ENCODE measurements around the gene KCNJ10.

Gene KCNJ10

GRCh38 chr1:160098852-160099561 lies 29.0 kb upstream of the KCNJ10 start:
- peak; percentile 80 for DNase-seq (ENCODE audit: low spot score)

DNA sequence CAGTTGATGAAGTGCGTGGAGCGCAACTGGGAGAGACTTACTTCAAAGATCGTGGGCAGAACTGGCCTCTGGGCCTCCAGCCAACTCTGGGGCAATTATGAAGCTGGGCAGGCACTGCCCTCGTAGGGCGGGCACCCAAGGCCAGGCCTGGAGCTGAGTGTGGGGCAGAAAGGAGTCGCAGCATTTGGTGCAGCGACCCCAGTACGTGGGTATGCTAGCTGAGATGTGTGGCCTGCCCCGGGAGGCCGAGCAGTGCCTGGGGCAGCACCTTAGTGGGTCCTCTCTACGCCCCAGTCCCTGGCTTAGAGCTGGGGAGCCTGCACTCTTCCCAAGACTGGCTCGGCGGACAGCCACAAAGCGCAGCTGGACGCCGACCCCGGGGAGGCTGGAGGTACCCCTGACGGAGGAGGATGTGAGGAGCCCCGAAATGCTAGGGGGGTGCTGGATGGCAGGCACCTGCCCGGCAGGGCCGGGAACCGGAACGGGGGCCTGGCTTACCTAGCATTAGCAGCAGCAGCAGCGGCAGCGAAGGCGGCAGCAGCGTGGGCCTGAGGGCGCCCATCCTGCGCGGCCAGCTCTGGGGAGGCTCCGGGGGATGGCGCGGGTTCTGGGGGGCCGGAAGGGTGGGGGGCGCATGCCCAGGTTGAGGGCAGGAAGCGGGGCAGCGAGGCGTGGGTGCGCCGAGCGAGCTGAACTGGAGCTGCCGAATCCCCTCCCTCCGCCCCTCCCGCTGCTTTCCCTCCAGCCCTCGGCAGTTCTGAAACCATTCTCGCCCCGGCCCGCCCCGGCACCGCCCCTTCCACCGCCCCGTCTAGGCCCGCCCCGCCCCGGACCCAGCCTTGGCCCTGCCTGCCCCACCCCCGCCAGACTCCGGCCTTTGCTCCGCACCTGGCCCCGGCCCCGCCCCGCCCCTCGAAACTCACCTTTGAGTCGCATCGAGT lies 28.2 kb upstream of the KCNJ10 start, which contains the start of gene IGSF8:
TSS of gene IGSF8 (minus strand) at position 709 of the 941 bp plus-strand sequence. CDS start at position 562, 147 bp downstream.
- DNase-seq (ENCODE audit: low spot score), result peak; percentile 59

- no peak for DNase-seq (ENCODE audit: low spot score)
Measured at GRCh38 chr1:160097151-160097910, 27.4 kb upstream of the KCNJ10 start.

DNA sequence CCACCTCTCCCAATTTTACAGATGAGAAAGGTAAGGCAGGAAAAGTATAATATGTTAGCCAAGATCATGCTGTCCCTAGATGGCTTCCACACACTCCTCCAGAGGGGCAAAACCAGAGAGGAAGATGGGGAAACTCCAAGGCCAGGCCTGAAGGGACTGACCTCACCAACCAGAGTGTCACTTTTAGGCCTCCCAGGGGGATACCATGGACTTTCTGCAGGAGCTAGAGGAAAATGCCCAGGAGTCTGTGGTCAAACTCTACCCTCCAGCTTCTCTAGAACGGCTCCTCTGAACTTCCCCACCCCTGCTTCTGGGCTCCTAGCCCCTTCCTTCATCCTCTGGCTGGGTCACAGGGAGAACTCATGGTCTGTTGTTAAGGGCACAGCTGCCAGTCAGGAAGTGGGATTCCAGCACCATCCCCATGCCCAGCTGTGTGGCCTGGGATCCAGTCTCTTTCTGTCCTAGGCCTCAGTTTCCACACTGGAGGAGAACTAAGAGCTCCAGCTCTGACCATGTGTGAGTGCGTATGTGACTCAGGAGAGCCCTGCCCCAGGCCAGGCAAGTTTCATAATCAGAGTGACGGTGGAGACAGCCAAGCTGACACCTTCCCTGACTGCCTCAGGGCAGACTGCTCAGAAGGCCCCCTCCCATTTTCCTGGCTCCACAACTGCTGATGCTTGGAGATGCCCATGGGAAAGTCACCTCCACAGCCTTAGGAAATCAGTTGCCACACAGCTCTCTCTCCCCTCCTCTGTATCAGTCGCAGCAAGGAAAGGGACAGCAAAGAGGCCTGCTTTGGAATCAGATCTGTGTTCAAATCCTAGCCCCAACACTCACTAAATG lies 26.5 kb upstream of the KCNJ10 start:
- no peak for DNase-seq (ENCODE audit: low spot score)

GRCh38 chr1:160095382-160096105 lies 25.6 kb upstream of the KCNJ10 start:
- DNase-seq (ENCODE audit: low spot score), result no peak

DNA sequence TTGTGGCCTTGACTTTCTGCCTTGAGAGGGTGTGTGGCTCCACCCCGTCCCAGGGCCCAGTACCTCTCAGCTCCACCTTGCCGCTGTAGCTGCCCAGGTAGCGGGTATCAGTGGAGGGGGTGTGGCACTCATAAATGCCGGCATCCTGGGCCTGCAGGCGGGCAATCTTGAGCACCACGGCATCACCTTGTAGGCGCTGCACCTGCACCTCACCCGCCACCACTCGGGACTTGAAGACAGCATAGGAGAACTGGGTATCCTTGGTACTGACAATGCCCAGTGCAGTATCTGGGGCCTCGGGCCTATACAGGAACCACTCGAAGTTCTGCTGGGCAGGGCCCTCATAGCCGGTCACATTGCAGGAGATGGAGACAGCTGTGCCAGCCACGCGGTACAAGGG lies 24.8 kb upstream of the KCNJ10 start:
- no peak for DNase-seq (ENCODE audit: low spot score)

DNA sequence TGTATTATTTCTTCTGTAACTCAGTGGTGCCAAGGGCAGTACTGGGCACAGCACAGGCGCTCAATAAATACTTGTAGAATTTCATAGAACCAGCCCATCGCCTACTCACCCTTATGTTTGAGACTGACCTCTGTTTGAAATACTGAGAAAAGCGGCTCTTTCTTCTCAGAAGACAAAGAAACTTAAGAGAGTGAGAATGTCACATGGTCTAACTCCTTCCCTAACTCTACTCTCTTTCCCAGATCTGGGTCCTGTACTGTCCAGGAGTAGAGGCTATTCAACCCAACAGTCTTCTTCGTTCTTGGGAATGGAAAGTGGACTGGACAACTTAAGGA lies 24.3 kb upstream of the KCNJ10 start:
- no peak for DNase-seq (ENCODE audit: low spot score)

DNA sequence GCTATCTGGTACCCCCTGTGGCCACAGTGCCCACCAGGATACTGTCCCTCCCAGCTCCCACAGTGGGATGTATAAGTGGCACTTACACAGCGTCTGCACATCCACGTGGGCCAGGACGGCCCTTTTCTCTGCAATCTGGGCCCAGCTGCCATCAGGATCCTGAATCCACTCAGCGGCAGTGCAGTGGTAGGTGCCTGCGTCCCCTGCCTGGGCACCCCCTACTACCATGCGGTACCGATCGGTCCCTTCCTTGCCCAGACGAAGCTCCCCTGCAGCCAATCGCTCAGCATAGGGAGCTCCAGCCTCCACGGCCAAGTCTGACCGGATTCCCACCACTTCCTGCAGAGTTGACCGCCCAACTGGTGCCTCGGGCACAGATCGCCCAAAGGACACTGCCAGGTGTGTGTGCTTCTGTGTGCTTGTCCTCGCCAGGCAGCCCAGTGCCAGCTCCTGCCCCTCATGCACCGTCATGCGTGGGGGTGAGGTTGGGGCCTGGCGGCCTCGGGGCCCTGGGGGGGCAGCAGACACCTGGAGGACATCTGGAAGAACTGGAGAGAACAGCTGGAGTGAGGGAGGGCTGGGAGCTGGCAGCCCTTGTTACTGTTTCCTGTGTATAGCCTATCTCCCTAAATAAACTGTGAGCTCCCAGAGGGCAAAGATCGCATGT lies 23.8 kb upstream of the KCNJ10 start:
- no peak for DNase-seq (ENCODE audit: low spot score)

GRCh38 chr1:160093069-160093395 lies 23.1 kb upstream of the KCNJ10 start:
- DNase-seq (ENCODE audit: low spot score), result no peak

- DNase-seq (ENCODE audit: low spot score), result no peak
Measured at GRCh38 chr1:160092366-160093068, 22.6 kb upstream of the KCNJ10 start.

DNA sequence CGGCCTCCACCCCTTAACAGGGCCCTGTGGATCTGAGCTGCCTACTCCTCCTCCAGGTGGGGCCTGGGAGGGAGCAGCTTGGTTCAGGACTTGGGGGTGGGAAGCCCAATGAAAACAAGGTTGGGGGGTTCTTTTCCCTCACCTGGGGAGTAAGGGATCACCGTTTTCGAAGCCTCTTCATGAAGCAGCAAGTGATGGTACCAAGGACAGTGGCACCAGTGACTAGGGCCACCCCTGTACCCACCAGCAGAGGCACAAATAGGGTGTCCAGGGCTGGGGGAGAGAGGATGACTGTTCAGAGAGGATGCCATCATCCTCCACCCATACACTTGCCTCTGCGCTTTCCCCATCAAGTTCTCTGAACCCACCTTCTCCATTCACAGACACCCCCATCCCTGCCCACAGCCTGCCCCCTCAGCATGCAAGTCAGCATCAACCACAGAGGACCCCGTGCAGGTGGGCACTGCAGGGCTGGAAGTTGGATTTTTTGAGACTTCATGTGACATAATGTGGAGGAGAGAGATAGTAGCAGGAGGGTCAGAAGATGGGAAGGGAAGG lies 21.8 kb upstream of the KCNJ10 start:
- DNase-seq (ENCODE audit: low spot score), result no peak

GRCh38 chr1:160090760-160091159 lies 20.8 kb upstream of the KCNJ10 start:
- DNase-seq (ENCODE audit: low spot score), result no peak

GRCh38 chr1:160089883-160090282 lies 19.9 kb upstream of the KCNJ10 start:
- no peak for DNase-seq (ENCODE audit: low spot score)

DNA sequence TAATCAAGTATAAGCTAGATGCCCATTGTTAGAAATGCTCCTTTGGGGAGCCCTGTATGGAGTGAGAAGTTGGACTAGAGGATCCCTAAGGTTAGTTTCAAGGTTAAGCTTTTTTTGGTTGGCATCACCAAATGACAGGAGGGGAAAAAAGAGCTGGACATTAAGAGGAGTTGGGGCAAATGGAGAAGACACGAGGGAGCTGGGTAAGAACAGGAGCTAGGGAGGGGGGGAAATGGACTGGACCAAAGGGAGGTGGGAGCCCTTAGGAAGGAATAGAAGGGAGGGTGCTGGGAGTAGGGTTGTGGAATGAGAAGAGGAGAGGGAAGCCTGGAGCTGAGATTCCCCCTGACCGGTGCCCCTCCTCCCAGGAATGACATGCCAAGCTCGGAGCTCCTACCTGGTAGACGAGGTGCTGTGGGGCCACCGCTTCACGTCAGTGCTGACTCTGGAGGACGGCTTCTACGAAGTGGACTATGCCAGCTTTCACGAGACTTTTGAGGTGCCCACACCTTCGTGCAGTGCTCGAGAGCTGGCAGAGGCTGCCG lies 17.2 kb upstream of the KCNJ10 start:
- no peak for DNase-seq (ENCODE audit: low spot score)

GRCh38 chr1:160086456-160086892 lies 16.5 kb upstream of the KCNJ10 start:
- no peak for DNase-seq (ENCODE audit: low spot score)

GRCh38 chr1:160085686-160086455 lies 15.9 kb upstream of the KCNJ10 start:
- DNase-seq (ENCODE audit: low spot score), result peak; percentile 70

DNA sequence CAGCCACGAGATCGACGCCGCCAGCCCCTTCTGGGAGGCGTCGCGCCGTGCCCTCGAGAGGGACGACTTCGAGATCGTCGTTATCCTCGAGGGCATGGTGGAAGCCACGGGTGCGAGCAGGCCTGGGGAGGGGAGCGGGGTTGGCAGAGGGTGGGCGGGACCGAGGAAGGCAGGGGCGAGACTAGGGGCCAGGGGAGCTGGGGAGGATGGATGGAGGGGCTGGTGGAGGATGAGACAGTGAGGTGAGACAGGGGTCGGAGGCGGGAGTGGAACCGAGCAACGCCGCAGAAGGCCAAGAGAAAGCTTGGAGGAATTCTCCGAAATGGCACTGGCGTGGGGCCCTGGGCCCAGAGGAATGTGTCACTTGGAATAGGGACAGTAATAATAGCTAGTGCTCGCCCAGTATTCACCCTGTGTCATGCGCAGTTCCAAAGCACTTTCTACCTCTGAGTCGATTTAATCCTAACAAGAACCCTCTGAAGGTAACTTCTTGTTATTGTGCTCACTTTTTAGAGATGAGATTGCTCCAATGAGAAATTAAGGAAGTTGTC lies 14.9 kb upstream of the KCNJ10 start:
- no peak for DNase-seq (ENCODE audit: low spot score)

Data from hematopoietic multipotent progenitor cell treated with erythropoietin and hydrocortisone succinate and interleukin-3 and kit ligand, for 17 days (in vitro differentiated cells).